Measurements from ENCODE around the gene MEGF6. TPM values are rescaled to one million over a fixed set of nuclear protein-coding genes. Genes with fewer than 3 reads are reported as not detected.

MEGF6 gene
- total RNA-seq, 2 experiments from 2014 or later: 57.5 to 62.2 TPM

DNA sequence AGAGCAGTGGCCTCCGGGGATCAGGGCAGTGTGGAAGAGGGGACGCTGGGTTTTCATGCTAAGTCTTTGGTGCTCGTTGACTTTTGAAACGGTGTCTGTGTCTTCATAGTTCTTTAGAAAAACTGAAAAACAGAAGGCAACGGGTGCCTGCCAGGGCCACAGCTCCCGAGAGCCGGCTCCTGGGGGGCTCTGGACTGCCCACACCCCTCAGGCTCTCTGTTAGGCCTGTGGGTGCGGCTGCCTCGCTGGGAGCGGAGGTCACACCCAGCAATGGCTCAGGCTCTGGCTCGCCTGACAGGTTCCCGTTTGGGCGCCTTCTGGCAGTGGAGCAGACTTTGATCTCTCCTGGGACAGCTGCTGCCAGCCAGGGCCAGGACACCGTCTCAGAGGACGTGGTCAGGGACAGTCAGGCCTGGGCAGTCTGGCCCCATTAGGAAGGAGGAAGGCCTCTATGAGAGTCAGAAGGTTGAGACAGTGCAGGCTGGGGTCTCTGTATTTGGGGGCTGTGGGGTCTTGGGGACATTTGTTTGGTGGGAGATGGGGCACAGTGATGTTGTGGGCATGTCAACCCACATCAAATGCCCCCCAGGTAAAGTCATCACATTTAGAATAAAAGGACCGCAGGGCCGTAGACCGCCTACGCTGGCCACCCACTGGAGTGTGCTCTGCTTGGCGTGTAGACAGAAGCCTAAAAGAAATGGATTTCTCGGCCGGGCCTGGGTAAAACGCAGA, 151.2 kb downstream of the MEGF6 start:
- ChIA-PET POLR2A (no interaction called here), CTCF (no interaction called here)
- Mint-ChIP-seq H3K27ac (no peak overlapping the region), H3K4me3 (peak overlapping the region; percentile 20), H3K27me3 (no peaks in the 10 kb centered on the region), H3K36me3 (ENCODE audit: low read depth) (no peaks in the 10 kb centered on the region), H3K4me1 (ENCODE audit: low read depth) (no peaks in the 10 kb centered on the region), H3K9me3 (no peaks in the 10 kb centered on the region)
- ATAC-seq (ENCODE audit: poor library complexity) (no peak), DNase-seq (no peak)
- Histone ChIP-seq H3K4me1 (ENCODE audit: insufficient read depth, low read length) (peaks cover 3% of the 10 kb centered on the region), H3K4me3 (ENCODE audit: low read length) (no peak overlapping the region), H3K9me3 (ENCODE audit: control insufficient read depth in 1 of 2, insufficient read depth in 1 of 2, low read length in 2 of 2) (no peaks in the 10 kb centered on the region), H3K27me3 (ENCODE audit: control insufficient read depth in 1 of 2, insufficient read depth in 2 of 2, low read length in 2 of 2) (no peaks in the 10 kb centered on the region), H3K27ac (ENCODE audit: low read depth in 1 of 2, low read length in 2 of 2) (no peak overlapping the region), H3K36me3 (ENCODE audit: insufficient read depth, low read length) (no peaks in the 10 kb centered on the region)
- TF ChIP-seq, protein P1, sequence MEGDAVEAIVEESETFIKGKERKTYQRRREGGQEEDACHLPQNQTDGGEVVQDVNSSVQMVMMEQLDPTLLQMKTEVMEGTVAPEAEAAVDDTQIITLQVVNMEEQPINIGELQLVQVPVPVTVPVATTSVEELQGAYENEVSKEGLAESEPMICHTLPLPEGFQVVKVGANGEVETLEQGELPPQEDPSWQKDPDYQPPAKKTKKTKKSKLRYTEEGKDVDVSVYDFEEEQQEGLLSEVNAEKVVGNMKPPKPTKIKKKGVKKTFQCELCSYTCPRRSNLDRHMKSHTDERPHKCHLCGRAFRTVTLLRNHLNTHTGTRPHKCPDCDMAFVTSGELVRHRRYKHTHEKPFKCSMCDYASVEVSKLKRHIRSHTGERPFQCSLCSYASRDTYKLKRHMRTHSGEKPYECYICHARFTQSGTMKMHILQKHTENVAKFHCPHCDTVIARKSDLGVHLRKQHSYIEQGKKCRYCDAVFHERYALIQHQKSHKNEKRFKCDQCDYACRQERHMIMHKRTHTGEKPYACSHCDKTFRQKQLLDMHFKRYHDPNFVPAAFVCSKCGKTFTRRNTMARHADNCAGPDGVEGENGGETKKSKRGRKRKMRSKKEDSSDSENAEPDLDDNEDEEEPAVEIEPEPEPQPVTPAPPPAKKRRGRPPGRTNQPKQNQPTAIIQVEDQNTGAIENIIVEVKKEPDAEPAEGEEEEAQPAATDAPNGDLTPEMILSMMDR (IDR thresholded peaks at IDR 0.05): no peak
- intact Hi-C loops (cut with DNase I, micrococcal nuclease): no loop called here

DNA sequence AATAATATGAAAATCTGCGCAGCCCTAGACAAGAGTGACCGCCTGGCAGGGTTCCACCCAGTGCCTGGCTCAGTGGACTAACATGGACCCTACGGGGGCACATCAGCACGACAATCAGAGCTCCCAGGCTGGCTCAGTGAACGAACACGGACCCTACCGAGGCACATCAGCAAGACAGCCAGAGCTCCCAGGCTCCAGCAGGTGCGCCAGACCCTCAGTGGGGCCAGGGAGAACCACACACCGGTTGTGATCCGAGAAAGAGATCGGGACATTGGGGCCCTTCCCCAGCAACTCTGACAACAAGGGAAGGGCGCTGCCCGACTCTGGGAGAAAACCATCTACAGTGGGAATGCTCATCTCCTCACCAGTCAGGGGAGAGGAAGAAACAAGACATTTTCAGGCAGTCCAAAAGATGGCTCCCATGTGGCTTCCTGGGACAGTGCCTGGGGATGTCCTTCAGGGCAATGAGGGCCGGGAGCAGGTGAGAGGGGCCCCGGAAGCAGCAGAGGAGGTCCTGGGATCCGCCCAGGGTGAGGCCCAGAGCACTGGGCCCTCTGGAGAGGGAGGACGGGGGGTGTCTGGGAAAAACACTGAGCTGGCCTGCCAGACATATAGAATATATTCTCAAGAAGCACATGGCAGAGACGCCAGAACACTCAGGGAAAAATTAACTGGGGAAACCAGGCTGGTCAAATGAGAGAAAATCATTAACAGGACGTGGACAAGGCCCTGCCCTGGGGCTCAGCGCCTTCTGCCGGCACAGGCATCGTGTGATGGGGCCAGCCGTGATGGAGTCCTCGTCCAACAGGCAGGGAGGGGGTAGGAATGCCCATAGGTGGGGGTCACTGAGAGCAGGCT, 152.0 kb downstream of the MEGF6 start:
- Histone ChIP-seq H3K4me3 (ENCODE audit: low read length) (no peak overlapping the region), H3K27me3 (ENCODE audit: control insufficient read depth in 1 of 2, insufficient read depth in 2 of 2, low read length in 2 of 2) (no peaks in the 10 kb centered on the region), H3K4me1 (ENCODE audit: insufficient read depth, low read length) (peaks cover 7% of the 10 kb centered on the region), H3K9me3 (ENCODE audit: control insufficient read depth in 1 of 2, insufficient read depth in 1 of 2, low read length in 2 of 2) (no peaks in the 10 kb centered on the region), H3K36me3 (ENCODE audit: insufficient read depth, low read length) (no peaks in the 10 kb centered on the region), H3K27ac (ENCODE audit: low read depth in 1 of 2, low read length in 2 of 2) (no peak overlapping the region)
- intact Hi-C loops (cut with DNase I, micrococcal nuclease): no loop called here
- DNase-seq (no peak), ATAC-seq (ENCODE audit: poor library complexity) (no peak)
- Mint-ChIP-seq H3K4me3 (no peak overlapping the region), H3K27ac (no peak overlapping the region), H3K36me3 (ENCODE audit: low read depth) (no peaks in the 10 kb centered on the region), H3K27me3 (no peaks in the 10 kb centered on the region), H3K9me3 (no peaks in the 10 kb centered on the region), H3K4me1 (ENCODE audit: low read depth) (no peaks in the 10 kb centered on the region)
- TF ChIP-seq, protein P1 (IDR thresholded peaks at IDR 0.05): no peak
- POLR2A ChIA-PET: no interaction called here
- CTCF ChIA-PET: no interaction called here

DNA sequence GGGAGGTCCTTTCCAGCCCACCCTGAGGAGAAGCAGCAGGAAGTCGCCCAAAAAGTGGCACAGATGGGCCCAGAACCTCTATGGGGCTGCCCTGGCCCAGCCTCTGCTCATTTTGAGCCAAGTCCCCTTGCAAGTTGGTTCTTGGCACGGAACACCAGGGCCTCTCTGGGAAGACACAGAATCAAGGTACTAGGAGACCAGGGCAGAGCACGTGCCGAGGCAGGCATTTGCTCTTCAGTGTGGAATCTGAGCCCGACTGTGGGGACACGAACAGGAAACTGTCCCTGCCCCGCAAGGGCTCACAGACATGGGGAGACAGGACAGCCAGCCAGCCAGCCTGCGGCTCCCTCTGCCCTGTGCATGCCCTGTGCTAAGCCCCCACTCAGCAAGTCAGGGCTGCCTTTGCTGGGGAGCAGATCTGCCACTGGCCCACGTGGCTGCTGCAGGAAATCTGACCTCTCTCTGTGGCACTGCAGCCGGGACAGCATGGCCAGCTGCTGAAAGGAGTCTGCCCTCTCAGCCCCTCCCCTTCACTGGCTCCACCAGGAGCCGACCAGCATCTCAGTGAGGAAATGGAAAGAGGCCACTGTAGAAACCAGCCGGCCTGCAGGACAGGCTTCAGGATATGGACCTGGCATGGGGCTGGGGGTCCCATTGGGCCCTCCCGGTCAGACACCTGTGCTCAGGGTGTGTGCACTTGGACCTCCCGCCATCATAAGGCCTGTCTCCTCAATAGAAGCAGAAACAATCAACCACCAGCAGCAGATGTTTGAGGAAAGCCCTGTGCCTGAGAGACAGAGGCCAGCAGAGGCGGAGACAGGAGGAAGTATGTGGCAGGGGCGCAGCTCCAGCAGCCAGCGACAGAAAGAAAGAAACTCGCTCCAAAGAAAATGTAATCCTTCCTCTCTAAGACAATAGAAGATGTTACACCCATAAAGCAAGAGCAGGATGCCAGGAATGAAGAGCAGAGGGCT, 153.1 kb downstream of the MEGF6 start:
- no peak for ATAC-seq (ENCODE audit: poor library complexity)
- H3K4me1 ChIP-seq (ENCODE audit: insufficient read depth, low read length): peaks cover 18% of the 10 kb centered on the region
- Mint-ChIP-seq H3K27ac (no peak overlapping the region), H3K4me3 (no peak overlapping the region), H3K4me1 (ENCODE audit: low read depth) (peaks cover 2% of the 10 kb centered on the region), H3K27me3 (peaks cover 2% of the 10 kb centered on the region), H3K9me3 (no peaks in the 10 kb centered on the region), H3K36me3 (ENCODE audit: low read depth) (no peaks in the 10 kb centered on the region)
- TF ChIP-seq, protein P1 (IDR thresholded peaks at IDR 0.05): no peak
- peaks cover 0 to 7% of the 10 kb centered on the region in 2 experiments for H3K9me3 ChIP-seq (ENCODE audit: control insufficient read depth in 1 of 2, insufficient read depth in 1 of 2, low read length in 2 of 2)
- no peak overlapping the region for H3K27ac ChIP-seq (ENCODE audit: low read depth in 1 of 2, low read length in 2 of 2)
- no peaks in the 10 kb centered on the region for H3K36me3 ChIP-seq (ENCODE audit: insufficient read depth, low read length)
- no peak for DNase-seq
- intact Hi-C loops (cut with DNase I, micrococcal nuclease): no loop called here
- peaks cover 9 to 10% of the 10 kb centered on the region in 2 experiments for H3K27me3 ChIP-seq (ENCODE audit: control insufficient read depth in 1 of 2, insufficient read depth in 2 of 2, low read length in 2 of 2)
- POLR2A ChIA-PET: no interaction called here
- CTCF ChIA-PET: no interaction called here
- no peak overlapping the region for H3K4me3 ChIP-seq (ENCODE audit: low read length)

All from CD4-positive, alpha-beta T cell (primary cell).